GM12878 (cell line): ENCODE measurements around the gene CYP2C19. TPM values are rescaled to one million over a fixed set of nuclear protein-coding genes. Genes with fewer than 3 reads are reported as not detected.
"Not testable (repeated sequence)": the region's sequence is repeated elsewhere in the genome, so short reads cannot be mapped to it uniquely, and the experiment has no call there.

Experiments used
- ATAC-seq: fragments of 200-7000 bp; cut with Tn5 transposase; 3 replicates; pipeline ENCODE4 v1.9.1; 2020; ENCODE audit warnings: mild to moderate bottlenecking, moderate library complexity
- BruUV-seq: library from RNA; stranded (reverse); fragments of 400-500 nt; replicated peaks from 2 replicates; lab custom pipeline; 2021; lab: Mats Ljungman, UMichigan
- CTCF ChIA-PET: fragments of 300-600 bp; sonication (Branson Sonifier 250); formaldehyde crosslinking; extraction: SDS; loops from one replicate; lab custom pipeline; 2021; ENCODE audit warnings: inconsistent platforms; lab: Yijun Ruan, JAX
- POLR2A ChIA-PET: fragments of 350-600 bp; formaldehyde crosslinking; extraction: SDS; loops from one replicate; lab custom pipeline; 2021; ENCODE audit warnings: inconsistent platforms; lab: Charles Lee
- RAD21 ChIA-PET: fragments of 300-600 bp; sonication (Branson Sonifier 250); formaldehyde crosslinking; loops from one replicate; lab custom pipeline; 2023; ENCODE audit warnings: antibody characterized with exemption; ENCODE audit not compliant: unreplicated experiment; lab: Charles Lee
- SMC1A ChIA-PET: fragments of 300-600 bp; sonication (Branson Sonifier 250); formaldehyde crosslinking; loops from one replicate; lab custom pipeline; 2023; ENCODE audit not compliant: unreplicated experiment, uncharacterized antibody; lab: Charles Lee
- DNase-seq: peaks from one replicate; pipeline ENCODE4 v3.0.0-alpha.2; 2011; ENCODE audit warnings: low read depth, low spot score
- FAIRE-seq: peaks from 3 replicates; lab custom pipeline; 2011; peaks lifted over from hg19 to GRCh38; lab: Jason Lieb, UNC
- H2AFZ ChIP-seq: 2 replicates; pipeline ENCODE4 v1.6.0; 2011; ENCODE audit warnings: low read depth, low read length, control low read depth; ENCODE audit not compliant: control insufficient read depth
- H3K27ac ChIP-seq: 2 replicates; pipeline ENCODE4 v1.5.1; 2011; ENCODE audit warnings: control low read depth; ENCODE audit not compliant: control insufficient read depth, insufficient read depth
- H3K27me3 ChIP-seq, 2 experiments: replicated peaks in 1 of 2; 2 replicates each; pipeline versions ENCODE4 v1.6.0 to v1.6.1; 2011; ENCODE audit warnings: low read length in 1 of 2; ENCODE audit not compliant: control insufficient read depth in 2 of 2, insufficient read depth in 2 of 2
- H3K36me3 ChIP-seq, 2 experiments: 2 replicates each; pipeline ENCODE4 v1.5.1; 2011; ENCODE audit warnings: low read length in 1 of 2; ENCODE audit not compliant: control insufficient read depth in 2 of 2, insufficient read depth in 2 of 2
- H3K4me1 ChIP-seq: 2 replicates; pipeline ENCODE4 v1.6.1; 2011; ENCODE audit warnings: mild to moderate bottlenecking, low read length, moderate library complexity, mixed read lengths; ENCODE audit not compliant: control insufficient read depth, insufficient read depth
- H3K4me2 ChIP-seq: 2 replicates; pipeline ENCODE4 v1.6.0; 2011; ENCODE audit warnings: control low read depth; ENCODE audit not compliant: control insufficient read depth, insufficient read depth
- H3K4me3 ChIP-seq: fragments of 200-600 bp; sonication (generic); 2 replicates; pipeline ENCODE4 v1.5.1; 2016
- H3K79me2 ChIP-seq: 2 replicates; pipeline ENCODE4 v1.6.0; 2011; ENCODE audit warnings: low read length; ENCODE audit not compliant: control insufficient read depth, insufficient read depth
- H3K9ac ChIP-seq: 2 replicates; pipeline ENCODE4 v1.8.0; 2011; ENCODE audit warnings: low read length, control low read depth, mixed read lengths; ENCODE audit not compliant: control insufficient read depth, insufficient read depth
- H3K9me3 ChIP-seq: replicated peaks from 3 replicates; pipeline ENCODE4 v1.5.1; 2011; ENCODE audit warnings: mild to moderate bottlenecking, low read length; ENCODE audit not compliant: control insufficient read depth, insufficient read depth
- H4K20me1 ChIP-seq: 2 replicates; pipeline ENCODE4 v1.6.0; 2011; ENCODE audit not compliant: control insufficient read depth, insufficient read depth
- REST ChIP-seq: IDR thresholded peaks from 2 replicates; pipeline ENCODE4 v1.6.1; 2012; ENCODE audit warnings: mild to moderate bottlenecking, low read depth, low read length
- WGBS: methylation state at CpG from one replicate; pipeline ENCODE4 v1.1.6; 2016; ENCODE audit warnings: low lambda C conversion rate; ENCODE audit not compliant: insufficient replicate concordance, insufficient coverage; ENCODE audit errors: missing lambda C conversion rate; 5-methylcytosine and 5-hydroxymethylcytosine counted together
- in situ Hi-C: fragments of 300-500 bp; cut with MboI; formaldehyde crosslinking; loops from 9 replicates; pipeline ENCODE4 v1.14.3; 2018; ENCODE audit warnings: mixed read lengths
- intact Hi-C: fragments of 100-400 bp; cut with micrococcal nuclease; formaldehyde crosslinking; loops from one replicate; pipeline ENCODE4 v1.14.2; 2022; ENCODE audit not compliant: unreplicated experiment
- polyA plus RNA-seq, 11 experiments: library from polyadenylated mRNA; depleted of rRNA in 4 of 11; unstranded in 6 of 11; stranded (reverse) in 5 of 11; fragments of >200 nt; fragmentation: Nextera tagmentation in 4 of 11; fragmentation: Illumina TruSeq in 1 of 11; extraction: Ambion mirVana in 4 of 11; extraction: Trizol in 1 of 11; gene quantifications; 1 replicate in 1 of 11; 2 replicates in 10 of 11; pipeline versions ENCODE4 v1.2.1 to v1.2.3, GENCODE V29; 2011 to 2016; ENCODE audit warnings: inconsistent platforms in 2 of 11, missing spikeins in 2 of 11, low read depth in 1 of 11
- total RNA-seq, 4 experiments: library from RNA; depleted of rRNA in 3 of 4; stranded (reverse); fragments of >200 nt in 3 of 4; fragmentation: Illumina TruSeq in 1 of 4; extraction: Trizol in 1 of 4; gene quantifications; 2 replicates each; pipeline versions ENCODE4 v1.2.1 to v1.2.3, GENCODE V29; 2013 to 2021

CYP2C19 gene
- total and polyA plus RNA-seq, 10 of the 15 experiments (the other 5 are each of a cell fraction or from before 2014, with no cell fraction given) = not detected

- CTCF ChIA-PET = no interaction called here
- no peak for TF ChIP-seq REST
- Histone ChIP-seq H3K9ac (no peak overlapping the region), H3K36me3 (no peaks in the 10 kb centered on the region), H3K4me2 (no peak overlapping the region), H4K20me1 (no peaks in the 10 kb centered on the region), H3K27me3 (no peaks in the 10 kb centered on the region), H3K4me3 (no peak overlapping the region), H3K9me3 (no peaks in the 10 kb centered on the region), H3K79me2 (no peaks in the 10 kb centered on the region), H3K4me1 (no peaks in the 10 kb centered on the region), H3K27ac (no peak overlapping the region), H2AFZ (no peak overlapping the region)
- DNase-seq = no peak
- no peak for FAIRE-seq
- POLR2A ChIA-PET = no interaction called here
- BruUV-seq = no TSS peak
- intact Hi-C loops = no loop called here
- in situ Hi-C loops = no loop called here
- RAD21 ChIA-PET = no interaction called here
- SMC1A ChIA-PET = no interaction called here
- ATAC-seq = no peak
- 67% methylated on average over 4 of the region's 4 CpGs for WGBS
These were observed 128.0 kb downstream of the CYP2C19 start for GRCh38 chr10:94890264-94891022.

GRCh38 chr10:94898414-94898813 lies 135.9 kb downstream of the CYP2C19 start:
- H3K4me1 ChIP-seq, H3K9me3 ChIP-seq, DNase-seq, POLR2A ChIA-PET, CTCF ChIA-PET, H3K27me3 ChIP-seq, BruUV-seq, RAD21 ChIA-PET, H2AFZ ChIP-seq, ATAC-seq, SMC1A ChIA-PET, H3K4me2 ChIP-seq, in situ Hi-C loops, H4K20me1 ChIP-seq, H3K79me2 ChIP-seq, H3K9ac ChIP-seq, H3K4me3 ChIP-seq, FAIRE-seq, H3K27ac ChIP-seq, intact Hi-C loops, H3K36me3 ChIP-seq: not testable (repeated sequence)
- 16% methylated on average over 7 of the region's 7 CpGs for WGBS
